Measurements from ENCODE around the gene RABAC1.
"Not testable (repeated sequence)": the region's sequence is repeated elsewhere in the genome, so short reads cannot be mapped to it uniquely, and the experiment has no call there.

The RABAC1 gene

GRCh38 chr19:41944336-41944735 is 14.8 kb downstream of the RABAC1 start:
- FAIRE-seq, result no peak

- FAIRE-seq, result no peak
These were observed 17.5 kb downstream of the RABAC1 start for GRCh38 chr19:41941410-41942202.

GRCh38 chr19:41940731-41941409 is 18.3 kb downstream of the RABAC1 start:
- FAIRE-seq, result no peak

GRCh38 chr19:41939861-41940730 is 19.0 kb downstream of the RABAC1 start:
- FAIRE-seq, result no peak

- not testable (repeated sequence) for FAIRE-seq
These were observed 19.9 kb downstream of the RABAC1 start for GRCh38 chr19:41939209-41939608.

- FAIRE-seq, result no peak
These were observed 21.3 kb downstream of the RABAC1 start for GRCh38 chr19:41937525-41938468.

GRCh38 chr19:41936961-41937360 is 22.2 kb downstream of the RABAC1 start:
- no peak for FAIRE-seq

GRCh38 chr19:41936416-41936850 is 22.7 kb downstream of the RABAC1 start:
- no peak for FAIRE-seq

GRCh38 chr19:41935760-41936415 is 23.2 kb downstream of the RABAC1 start:
- FAIRE-seq, result no peak

- no peak for FAIRE-seq
These were observed 24.2 kb downstream of the RABAC1 start for GRCh38 chr19:41934849-41935374.

GRCh38 chr19:41933693-41934426 is 25.3 kb downstream of the RABAC1 start:
- no peak for FAIRE-seq

GRCh38 chr19:41932720-41933332 is 26.3 kb downstream of the RABAC1 start:
- FAIRE-seq, result no peak

- no peak for FAIRE-seq
These were observed 26.8 kb downstream of the RABAC1 start for GRCh38 chr19:41932259-41932719.

GRCh38 chr19:41930926-41931592 is 28.1 kb downstream of the RABAC1 start:
- FAIRE-seq, result no peak

- no peak for FAIRE-seq
These were observed 28.8 kb downstream of the RABAC1 start for GRCh38 chr19:41930322-41930722.

GRCh38 chr19:41929536-41930071 is 29.5 kb downstream of the RABAC1 start:
- FAIRE-seq, result no peak

GRCh38 chr19:41928754-41929535 is 30.2 kb downstream of the RABAC1 start:
- FAIRE-seq, result no peak

GRCh38 chr19:41928221-41928683 is 30.9 kb downstream of the RABAC1 start, which contains the start of gene ERFL:
TSS of gene ERFL (minus strand) at chr19:41928449. CDS start at chr19:41912919, 15,530 bp downstream.
- no peak for FAIRE-seq

Data from islet of Langerhans (tissue), 1 donor.